ENCODE measurements around the gene ZC3H7B. TPM values are rescaled to one million over a fixed set of nuclear protein-coding genes. Genes with fewer than 3 reads are reported as not detected.

Gene ZC3H7B
- total RNA-seq, 1 experiment from 2014 or later = 34.8 TPM

DNA sequence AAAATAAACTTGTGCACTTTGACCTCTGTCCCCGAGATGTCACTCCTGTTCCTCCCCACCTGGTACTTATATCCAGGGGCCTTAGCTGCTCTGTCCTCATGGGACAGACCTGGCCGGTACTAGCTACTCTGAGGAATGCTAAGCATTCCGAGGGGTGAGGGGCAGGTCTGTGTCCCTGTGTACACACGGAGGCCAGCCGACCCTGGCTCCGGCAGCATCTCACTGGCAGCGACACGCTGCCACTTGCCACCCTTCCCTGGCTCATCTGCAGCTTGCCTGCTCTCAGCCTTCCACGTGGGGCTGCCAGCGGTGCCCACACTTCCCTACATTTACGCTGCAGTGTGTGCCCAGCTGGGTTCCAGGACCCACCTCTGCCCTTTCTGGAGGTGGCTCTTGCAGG lies 58.8 kb downstream of the ZC3H7B start:
- intact Hi-C loops (cut with micrococcal nuclease) = no loop called here
- Histone ChIP-seq H2AFZ (ENCODE audit: low read length) (no peak overlapping the region), H4K20me1 (ENCODE audit: low read length) (no peaks in the 10 kb centered on the region), H3K9me3 (ENCODE audit: low read length) (no peaks in the 10 kb centered on the region), H3K27ac (ENCODE audit: low read length) (no peak overlapping the region), H3K79me2 (ENCODE audit: low read length) (no peaks in the 10 kb centered on the region), H3K36me3 (ENCODE audit: low read depth, low read length) (no peaks in the 10 kb centered on the region; the same call in 1 of the 2 replicates), H3K9me2 (replicated peaks; ENCODE audit: low read length) (no peaks in the 10 kb centered on the region), H3K4me3 (ENCODE audit: low read length) (no peak overlapping the region), H3K9ac (ENCODE audit: low read length) (no peak overlapping the region), H3K4me2 (ENCODE audit: low read length) (no peak overlapping the region), H3K27me3 (ENCODE audit: low read length) (no peaks in the 10 kb centered on the region), H3F3A (ENCODE audit: low read length, unreplicated experiment) (no peaks in the 10 kb centered on the region), H3K4me1 (ENCODE audit: insufficient read depth, low read length) (no peaks in the 10 kb centered on the region)
- DNase-seq (no peak), ATAC-seq (no peak)
- ChIA-PET POLR2A (ENCODE audit: unreplicated experiment) (no interaction called here), CTCF (no interaction called here)
- no peak for TF ChIP-seq EZH2 (IDR thresholded peaks at IDR 0.05; ENCODE audit: low read length, unreplicated experiment)
- TF ChIP-seq, protein P1, sequence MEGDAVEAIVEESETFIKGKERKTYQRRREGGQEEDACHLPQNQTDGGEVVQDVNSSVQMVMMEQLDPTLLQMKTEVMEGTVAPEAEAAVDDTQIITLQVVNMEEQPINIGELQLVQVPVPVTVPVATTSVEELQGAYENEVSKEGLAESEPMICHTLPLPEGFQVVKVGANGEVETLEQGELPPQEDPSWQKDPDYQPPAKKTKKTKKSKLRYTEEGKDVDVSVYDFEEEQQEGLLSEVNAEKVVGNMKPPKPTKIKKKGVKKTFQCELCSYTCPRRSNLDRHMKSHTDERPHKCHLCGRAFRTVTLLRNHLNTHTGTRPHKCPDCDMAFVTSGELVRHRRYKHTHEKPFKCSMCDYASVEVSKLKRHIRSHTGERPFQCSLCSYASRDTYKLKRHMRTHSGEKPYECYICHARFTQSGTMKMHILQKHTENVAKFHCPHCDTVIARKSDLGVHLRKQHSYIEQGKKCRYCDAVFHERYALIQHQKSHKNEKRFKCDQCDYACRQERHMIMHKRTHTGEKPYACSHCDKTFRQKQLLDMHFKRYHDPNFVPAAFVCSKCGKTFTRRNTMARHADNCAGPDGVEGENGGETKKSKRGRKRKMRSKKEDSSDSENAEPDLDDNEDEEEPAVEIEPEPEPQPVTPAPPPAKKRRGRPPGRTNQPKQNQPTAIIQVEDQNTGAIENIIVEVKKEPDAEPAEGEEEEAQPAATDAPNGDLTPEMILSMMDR (conservative IDR thresholded peaks at IDR 0.05; ENCODE audit: low read depth, low read length) = no peak
- TF ChIP-seq EZH2phosphoT487 (IDR thresholded peaks at IDR 0.05; ENCODE audit: borderline replicate concordance, low read length) = no peak
- BruUV-seq (replicated peaks) = no TSS peak

DNA sequence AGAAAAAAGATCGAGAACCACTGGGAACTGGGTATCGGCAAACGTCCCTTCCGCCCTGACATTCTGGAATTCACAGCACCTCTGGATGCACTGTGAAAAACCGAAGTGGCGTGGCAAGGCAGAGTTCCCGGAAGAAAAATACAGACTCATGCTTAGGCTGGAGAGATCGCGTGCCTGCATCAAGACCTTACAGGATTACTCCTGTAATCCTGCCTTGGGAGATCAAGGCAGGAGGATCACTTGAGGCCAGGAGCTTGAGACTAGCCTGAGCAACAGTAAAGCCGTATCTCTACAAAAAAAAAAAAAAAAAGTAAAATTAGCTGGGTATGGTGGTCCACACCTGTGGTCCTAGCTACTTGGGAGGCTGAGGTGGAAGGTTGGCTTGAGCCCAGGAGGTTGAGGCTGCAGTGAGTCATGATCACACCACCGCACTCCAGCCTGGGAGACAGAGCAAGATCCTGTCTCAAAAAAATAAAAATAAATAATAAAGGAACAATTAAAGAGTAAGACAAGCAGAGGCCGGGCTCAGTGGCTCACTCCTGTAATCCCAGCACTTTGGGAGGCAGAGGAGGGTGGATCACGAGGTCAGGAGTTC lies 60.5 kb downstream of the ZC3H7B start:
- ChIA-PET CTCF (no interaction called here), POLR2A (ENCODE audit: unreplicated experiment) (no interaction called here)
- Histone ChIP-seq H4K20me1 (ENCODE audit: low read length) (no peaks in the 10 kb centered on the region), H2AFZ (ENCODE audit: low read length) (no peak overlapping the region), H3K36me3 (ENCODE audit: low read depth, low read length) (no peaks in the 10 kb centered on the region), H3K27me3 (ENCODE audit: low read length) (no peaks in the 10 kb centered on the region), H3K4me2 (ENCODE audit: low read length) (no peak overlapping the region), H3K9me2 (replicated peaks; ENCODE audit: low read length) (no peaks in the 10 kb centered on the region), H3K9ac (ENCODE audit: low read length) (no peak overlapping the region), H3K27ac (ENCODE audit: low read length) (no peak overlapping the region), H3K9me3 (ENCODE audit: low read length) (no peaks in the 10 kb centered on the region), H3K4me3 (ENCODE audit: low read length) (no peak overlapping the region), H3F3A (ENCODE audit: low read length, unreplicated experiment) (no peaks in the 10 kb centered on the region), H3K4me1 (ENCODE audit: insufficient read depth, low read length) (peaks cover 3% of the 10 kb centered on the region), H3K79me2 (ENCODE audit: low read length) (no peaks in the 10 kb centered on the region)
- ATAC-seq = no peak; the same call in 1 of the 2 replicates
- intact Hi-C loops (cut with micrococcal nuclease) = no loop called here
- no peak for TF ChIP-seq EZH2 (IDR thresholded peaks at IDR 0.05; ENCODE audit: low read length, unreplicated experiment)
- TF ChIP-seq EZH2phosphoT487 (IDR thresholded peaks at IDR 0.05; ENCODE audit: borderline replicate concordance, low read length) = no peak
- TF ChIP-seq, protein P1 (conservative IDR thresholded peaks at IDR 0.05; ENCODE audit: low read depth, low read length) = no peak
- no peak for DNase-seq
- no TSS peak for BruUV-seq (replicated peaks)

DNA sequence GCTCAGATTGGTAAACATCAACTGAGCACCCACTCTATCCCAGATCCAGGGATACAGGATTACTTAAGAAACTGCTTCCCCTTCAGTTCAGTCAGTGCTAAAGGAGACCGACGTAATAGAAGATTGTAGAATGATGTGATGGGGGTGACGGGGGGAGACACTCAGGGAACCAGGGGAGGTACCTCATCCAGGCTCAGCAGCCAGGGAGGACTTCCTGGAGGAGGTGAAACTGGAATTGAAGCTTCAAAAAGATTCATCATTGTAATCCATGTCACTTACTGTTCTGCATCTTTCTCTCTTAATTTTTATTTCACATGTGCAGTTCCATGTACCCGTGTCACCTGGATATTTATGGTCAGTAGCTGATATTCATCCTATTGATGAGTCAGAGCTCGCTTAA lies 61.3 kb downstream of the ZC3H7B start:
- no peak overlapping the region for H3K4me2 ChIP-seq (ENCODE audit: low read length)
- H3K27me3 ChIP-seq (ENCODE audit: low read length) = no peaks in the 10 kb centered on the region
- H3K9me2 ChIP-seq (replicated peaks; ENCODE audit: low read length) = no peaks in the 10 kb centered on the region
- TF ChIP-seq, protein P1 (conservative IDR thresholded peaks at IDR 0.05; ENCODE audit: low read depth, low read length) = no peak
- TF ChIP-seq EZH2phosphoT487 (IDR thresholded peaks at IDR 0.05; ENCODE audit: borderline replicate concordance, low read length) (no peak), EZH2 (IDR thresholded peaks at IDR 0.05; ENCODE audit: low read length, unreplicated experiment) (no peak)
- H3K36me3 ChIP-seq (ENCODE audit: low read depth, low read length) = no peaks in the 10 kb centered on the region
- H4K20me1 ChIP-seq (ENCODE audit: low read length) = no peaks in the 10 kb centered on the region
- H3K9me3 ChIP-seq (ENCODE audit: low read length) = no peaks in the 10 kb centered on the region
- ChIA-PET POLR2A (ENCODE audit: unreplicated experiment) (no interaction called here), CTCF (no interaction called here)
- no peak overlapping the region for H3K27ac ChIP-seq (ENCODE audit: low read length)
- no peak overlapping the region for H3K4me3 ChIP-seq (ENCODE audit: low read length)
- H2AFZ ChIP-seq (ENCODE audit: low read length) = no peak overlapping the region
- no peak overlapping the region for H3K9ac ChIP-seq (ENCODE audit: low read length)
- no peaks in the 10 kb centered on the region for H3F3A ChIP-seq (ENCODE audit: low read length, unreplicated experiment)
- H3K79me2 ChIP-seq (ENCODE audit: low read length) = no peaks in the 10 kb centered on the region
- ATAC-seq (no peak), DNase-seq (no peak)
- peaks cover 11% of the 10 kb centered on the region for H3K4me1 ChIP-seq (ENCODE audit: insufficient read depth, low read length)
- intact Hi-C loops (cut with micrococcal nuclease) = no loop called here
- no TSS peak for BruUV-seq (replicated peaks)
